Measurements from ENCODE around the gene CAMK2A. TPM values are rescaled to one million over a fixed set of nuclear protein-coding genes. Genes with fewer than 3 reads are reported as not detected.

Gene CAMK2A
- total and polyA plus RNA-seq, 11 donors = 3.2 to 26.0 (median 15.2) TPM

DNA sequence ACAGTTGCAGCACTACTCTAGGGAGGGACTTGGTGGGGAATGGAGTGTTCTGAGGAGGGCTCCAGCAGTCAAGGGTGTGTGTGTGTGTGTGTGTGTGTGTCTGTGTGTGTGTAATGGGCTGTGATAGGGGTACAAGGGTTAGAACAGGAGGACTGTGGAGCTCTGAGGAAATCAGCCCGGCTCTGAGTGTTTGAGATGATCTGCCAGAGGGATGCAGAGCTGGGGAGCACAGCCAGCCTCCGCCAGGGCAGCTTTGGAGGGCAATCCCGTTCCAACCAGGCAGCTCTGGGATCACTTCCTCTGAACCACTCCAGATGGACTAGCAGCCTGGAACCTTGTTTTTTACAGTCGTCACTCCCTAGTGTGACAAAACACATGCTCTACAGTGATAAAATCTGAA is 102.7 kb downstream of the CAMK2A start:
- no peaks in the 10 kb centered on the region for H3K9me3 ChIP-seq
- no peak for TF ChIP-seq POLR2A (IDR thresholded peaks at IDR 0.05)
- TF ChIP-seq, protein P1, sequence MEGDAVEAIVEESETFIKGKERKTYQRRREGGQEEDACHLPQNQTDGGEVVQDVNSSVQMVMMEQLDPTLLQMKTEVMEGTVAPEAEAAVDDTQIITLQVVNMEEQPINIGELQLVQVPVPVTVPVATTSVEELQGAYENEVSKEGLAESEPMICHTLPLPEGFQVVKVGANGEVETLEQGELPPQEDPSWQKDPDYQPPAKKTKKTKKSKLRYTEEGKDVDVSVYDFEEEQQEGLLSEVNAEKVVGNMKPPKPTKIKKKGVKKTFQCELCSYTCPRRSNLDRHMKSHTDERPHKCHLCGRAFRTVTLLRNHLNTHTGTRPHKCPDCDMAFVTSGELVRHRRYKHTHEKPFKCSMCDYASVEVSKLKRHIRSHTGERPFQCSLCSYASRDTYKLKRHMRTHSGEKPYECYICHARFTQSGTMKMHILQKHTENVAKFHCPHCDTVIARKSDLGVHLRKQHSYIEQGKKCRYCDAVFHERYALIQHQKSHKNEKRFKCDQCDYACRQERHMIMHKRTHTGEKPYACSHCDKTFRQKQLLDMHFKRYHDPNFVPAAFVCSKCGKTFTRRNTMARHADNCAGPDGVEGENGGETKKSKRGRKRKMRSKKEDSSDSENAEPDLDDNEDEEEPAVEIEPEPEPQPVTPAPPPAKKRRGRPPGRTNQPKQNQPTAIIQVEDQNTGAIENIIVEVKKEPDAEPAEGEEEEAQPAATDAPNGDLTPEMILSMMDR (IDR thresholded peaks at IDR 0.05) = no peak
- ATAC-seq = no peak
- H3K4me3 ChIP-seq = no peak overlapping the region
- no peak overlapping the region for H3K27ac ChIP-seq
- peaks cover 9 to 33% (median 19%) of the 10 kb centered on the region in 9 donors for H3K27me3 ChIP-seq
- peaks cover 0 to 25% (median 7%) of the 10 kb centered on the region in 12 donors for H3K4me1 ChIP-seq
- no peak for DNase-seq
- 64 to 75% (median 69%) methylated on average over 4 of the region's 4 CpGs for WGBS, 4 donors
- intact Hi-C loops (cut with DNase I) = no loop called here
- no peaks in the 10 kb centered on the region for H3K36me3 ChIP-seq

DNA sequence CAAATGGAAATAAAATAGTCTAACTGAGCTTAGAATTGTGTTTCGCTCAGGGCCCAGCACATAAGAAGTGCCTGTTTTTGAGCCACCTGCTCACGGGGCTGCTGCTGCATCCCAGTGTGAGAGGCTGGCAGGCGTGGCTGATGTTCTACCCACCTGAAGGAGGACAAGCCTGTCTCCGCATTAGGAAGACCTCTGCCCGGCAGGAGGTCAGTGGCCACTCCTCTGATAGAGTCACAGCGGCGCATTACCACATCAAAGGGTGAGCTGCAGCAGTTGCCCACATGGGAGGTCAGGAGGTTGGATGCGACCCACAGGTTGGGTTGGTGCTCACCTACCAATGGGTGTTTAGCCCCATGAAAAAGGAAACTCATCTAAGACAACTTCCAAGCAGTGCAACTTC is 103.4 kb downstream of the CAMK2A start:
- TF ChIP-seq, protein P1 (IDR thresholded peaks at IDR 0.05) = no peak
- no peak for TF ChIP-seq POLR2A (IDR thresholded peaks at IDR 0.05)
- no peaks in the 10 kb centered on the region for H3K36me3 ChIP-seq
- intact Hi-C loops (cut with DNase I) = no loop called here
- WGBS, 4 donors = 92 to 97% (median 95%) methylated on average over 8 of the region's 8 CpGs
- no peak overlapping the region for H3K4me3 ChIP-seq
- H3K9me3 ChIP-seq = no peaks in the 10 kb centered on the region
- peaks cover 0 to 33% (median 14%) of the 10 kb centered on the region in 12 donors for H3K4me1 ChIP-seq
- DNase-seq (no peak), ATAC-seq (no peak)
- no peak overlapping the region for H3K27ac ChIP-seq
- H3K27me3 ChIP-seq = peaks cover 9 to 30% (median 19%) of the 10 kb centered on the region in 9 donors

GRCh38 chr5:150184990-150185912 is 104.3 kb downstream of the CAMK2A start:
- H3K9me3 ChIP-seq = no peaks in the 10 kb centered on the region
- intact Hi-C loops (cut with DNase I) = no loop called here
- 91 to 93% (median 92%) methylated on average over 12 of the region's 12 CpGs for WGBS, 4 donors
- peak overlapping the region in 1 of 12 donors; percentile 61 for H3K27ac ChIP-seq
- TF ChIP-seq POLR2A (IDR thresholded peaks at IDR 0.05) = no peak
- TF ChIP-seq, protein P1 (IDR thresholded peaks at IDR 0.05) = no peak
- H3K36me3 ChIP-seq = no peaks in the 10 kb centered on the region
- no peak overlapping the region for H3K4me3 ChIP-seq
- H3K4me1 ChIP-seq = peaks cover 0 to 40% (median 23%) of the 10 kb centered on the region in 12 donors
- DNase-seq (no peak), ATAC-seq (no peak)
- H3K27me3 ChIP-seq = peaks cover 6 to 24% (median 14%) of the 10 kb centered on the region in 9 donors

GRCh38 chr5:150184006-150184405 is 105.6 kb downstream of the CAMK2A start:
- DNase-seq (no peak), ATAC-seq (no peak)
- Histone ChIP-seq H3K4me1 (peaks cover 0 to 42% (median 28%) of the 10 kb centered on the region in 12 donors), H3K9me3 (no peaks in the 10 kb centered on the region), H3K27ac (no peak overlapping the region), H3K4me3 (no peak overlapping the region), H3K36me3 (no peaks in the 10 kb centered on the region), H3K27me3 (peaks cover 0 to 12% (median 3%) of the 10 kb centered on the region in 9 donors)
- TF ChIP-seq POLR2A (IDR thresholded peaks at IDR 0.05) = no peak
- TF ChIP-seq, protein P1 (IDR thresholded peaks at IDR 0.05) = no peak
- intact Hi-C loops (cut with DNase I) = no loop called here
- 88 to 100% (median 89%) methylated on average over 2 of the region's 2 CpGs for WGBS, 4 donors
